Trophoblast cell (in vitro differentiated cells and primary cell): ENCODE measurements around the gene TSPEAR.

ENCODE experiments used
- DNase-seq, 2 donors: peaks; one replicate each; pipeline ENCODE4 v3.0.0-alpha.2; 2016
- H2AFZ ChIP-seq: 2 replicates; pipeline ENCODE4 v1.6.1; 2013; ENCODE audit warnings: low read length, moderate library complexity, mild to moderate bottlenecking; ENCODE audit not compliant: insufficient read depth, poor library complexity
- H2AK5ac ChIP-seq: 2 replicates; pipeline ENCODE4 v1.6.1; 2013; ENCODE audit warnings: mild to moderate bottlenecking, low read length
- H2BK120ac ChIP-seq: 2 replicates; pipeline ENCODE4 v1.6.1; 2013; ENCODE audit warnings: low read length, mild to moderate bottlenecking, moderate library complexity; ENCODE audit not compliant: insufficient read depth, poor library complexity
- H2BK12ac ChIP-seq: 2 replicates; pipeline ENCODE4 v1.6.1; 2013; ENCODE audit warnings: mild to moderate bottlenecking, low read length, moderate library complexity
- H2BK5ac ChIP-seq: 2 replicates; pipeline ENCODE4 v1.6.1; 2013; ENCODE audit warnings: low read length, low read depth, moderate library complexity, mild to moderate bottlenecking; ENCODE audit not compliant: poor library complexity
- H3K14ac ChIP-seq: 2 replicates; pipeline ENCODE4 v1.6.1; 2013; ENCODE audit warnings: mild to moderate bottlenecking, low read length
- H3K18ac ChIP-seq: 2 replicates; pipeline ENCODE4 v1.6.1; 2013; ENCODE audit warnings: mild to moderate bottlenecking, low read length
- H3K23ac ChIP-seq: 2 replicates; pipeline ENCODE4 v1.6.1; 2013; ENCODE audit warnings: low read length
- H3K27ac ChIP-seq: 2 replicates; pipeline ENCODE4 v1.5.1; 2013; ENCODE audit warnings: low read depth, mild to moderate bottlenecking, inconsistent platforms, low read length, moderate library complexity
- H3K27me3 ChIP-seq: 2 replicates; pipeline ENCODE4 v1.6.1; 2013; ENCODE audit warnings: inconsistent platforms, mild to moderate bottlenecking, low read length, moderate library complexity; ENCODE audit not compliant: insufficient read depth
- H3K36me3 ChIP-seq, 2 experiments: 1 replicate in 1 of 2; 2 replicates in 1 of 2; pipeline ENCODE4 v1.6.1; 2013; ENCODE audit warnings: low read length in 2 of 2, mild to moderate bottlenecking in 2 of 2, moderate library complexity in 1 of 2; ENCODE audit not compliant: insufficient read depth in 2 of 2, control insufficient read depth in 1 of 2
- H3K4ac ChIP-seq: 2 replicates; pipeline ENCODE4 v1.6.1; 2013; ENCODE audit warnings: low read depth, mild to moderate bottlenecking, low read length, moderate library complexity
- H3K4me1 ChIP-seq, 2 experiments: 1 replicate in 1 of 2; 2 replicates in 1 of 2; pipeline ENCODE4 v1.6.1; 2013; ENCODE audit warnings: low read length in 2 of 2, mild to moderate bottlenecking in 2 of 2, moderate library complexity in 1 of 2; ENCODE audit not compliant: insufficient read depth in 2 of 2, control insufficient read depth in 1 of 2
- H3K4me2 ChIP-seq: 2 replicates; pipeline ENCODE4 v1.6.1; 2013; ENCODE audit warnings: inconsistent platforms, mild to moderate bottlenecking, low read length, moderate library complexity
- H3K4me3 ChIP-seq: 2 replicates; pipeline ENCODE4 v1.5.1; 2013; ENCODE audit warnings: mild to moderate bottlenecking, low read depth, low read length, inconsistent platforms
- H3K79me1 ChIP-seq: one replicate; pipeline ENCODE4 v1.6.1; 2013; ENCODE audit warnings: low read length
- H3K79me2 ChIP-seq: 2 replicates; pipeline ENCODE4 v1.6.1; 2013; ENCODE audit warnings: low read length, mild to moderate bottlenecking; ENCODE audit not compliant: control insufficient read depth, insufficient read depth, poor library complexity
- H3K9ac ChIP-seq: 2 replicates; pipeline ENCODE4 v1.6.1; 2013; ENCODE audit warnings: mild to moderate bottlenecking, low read length
- H3K9me3 ChIP-seq: 2 replicates; pipeline ENCODE4 v1.6.1; 2013; ENCODE audit warnings: low read depth, mild to moderate bottlenecking, control low read depth, inconsistent platforms, low read length; ENCODE audit not compliant: insufficient read depth
- H4K12ac ChIP-seq: 2 replicates; pipeline ENCODE4 v1.6.1; 2013; ENCODE audit warnings: low read depth, mild to moderate bottlenecking, low read length, moderate library complexity
- H4K8ac ChIP-seq: 2 replicates; pipeline ENCODE4 v1.6.1; 2013; ENCODE audit warnings: low read depth, mild to moderate bottlenecking, low read length, moderate library complexity
- H4K91ac ChIP-seq: one replicate; pipeline ENCODE4 v1.6.1; 2013; ENCODE audit warnings: low read depth, mild to moderate bottlenecking, low read length, moderate library complexity
- WGBS: extraction: QIAGEN DNeasy Blood & Tissue Kit; methylation state at CpG from one replicate; pipeline ENCODE4 v1.1.7; 2013; ENCODE audit warnings: missing lambda C conversion rate; ENCODE audit not compliant: insufficient read length, insufficient coverage; ENCODE audit errors: extremely low coverage; 5-methylcytosine and 5-hydroxymethylcytosine counted together

TSPEAR gene

DNA sequence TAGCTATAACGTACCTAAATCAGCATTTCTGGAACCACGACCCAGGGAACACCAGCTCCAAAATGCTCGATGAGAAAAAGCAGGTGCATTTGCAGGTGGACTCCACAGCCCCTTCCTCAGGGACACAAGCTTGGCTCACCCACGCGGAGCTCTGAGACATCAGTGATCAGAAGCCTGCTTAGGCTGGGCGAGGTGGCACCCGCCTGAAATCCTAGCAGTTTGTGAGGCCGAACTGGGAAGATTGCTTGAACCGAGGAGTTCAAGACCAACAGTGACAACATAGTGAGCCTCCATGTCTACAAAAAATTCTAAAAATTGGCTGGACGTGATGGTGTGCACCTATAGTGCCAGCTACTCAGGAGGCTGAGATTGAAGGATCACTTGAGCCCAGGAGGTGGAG lies 2.5 kb upstream of the TSPEAR start:
- Histone ChIP-seq H3K9me3 (peaks cover 3% of the 10 kb centered on the region), H3K18ac (no peak overlapping the region), H3K9ac (no peak overlapping the region), H3K36me3 (no peaks in the 10 kb centered on the region), H3K4me3 (no peak overlapping the region), H2AFZ (no peak overlapping the region), H3K4me1 (peaks cover 0 to 7% of the 10 kb centered on the region in 2 experiments), H3K4ac (no peak overlapping the region), H2AK5ac (no peak overlapping the region), H3K27ac (no peak overlapping the region), H4K8ac (no peak overlapping the region), H4K91ac (no peak overlapping the region), H3K79me1 (no peaks in the 10 kb centered on the region), H4K12ac (no peak overlapping the region), H2BK5ac (no peak overlapping the region), H3K27me3 (peaks cover 43% of the 10 kb centered on the region), H3K23ac (no peak overlapping the region), H3K4me2 (no peak overlapping the region), H2BK12ac (no peak overlapping the region), H3K14ac (no peak overlapping the region), H3K79me2 (no peaks in the 10 kb centered on the region), H2BK120ac (no peak overlapping the region)
- no CpG with 5 or more reads among the region's 10 CpGs for WGBS
- no peak for DNase-seq

DNA sequence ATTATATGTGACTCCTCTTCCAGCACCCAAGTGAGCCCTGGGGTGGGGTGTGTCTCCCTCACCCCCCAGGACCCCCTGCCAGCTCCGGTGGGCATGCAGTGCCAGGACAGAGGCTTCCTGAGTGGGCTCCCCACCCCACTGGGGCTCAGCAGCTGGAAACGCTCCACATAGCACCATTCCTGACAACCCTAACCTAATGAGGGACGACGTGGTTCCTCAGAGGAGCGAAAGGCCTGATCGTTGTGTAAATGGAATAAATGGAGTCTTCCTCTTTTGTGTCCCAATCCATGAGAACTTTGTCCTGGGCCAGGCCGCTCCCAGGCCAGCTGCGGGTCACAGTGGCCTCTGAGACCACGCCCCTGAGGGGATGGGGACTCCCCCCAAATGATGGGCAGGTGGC lies 1.8 kb upstream of the TSPEAR start:
- Histone ChIP-seq H3K4me2 (no peak overlapping the region), H2BK120ac (no peak overlapping the region), H3K18ac (no peak overlapping the region), H3K4me3 (no peak overlapping the region), H2BK5ac (no peak overlapping the region), H3K79me1 (no peaks in the 10 kb centered on the region), H3K4ac (no peak overlapping the region), H3K23ac (no peak overlapping the region), H2AFZ (no peak overlapping the region), H3K27me3 (peaks cover 50% of the 10 kb centered on the region), H4K8ac (no peak overlapping the region), H3K27ac (no peak overlapping the region), H3K9ac (no peak overlapping the region), H2AK5ac (no peak overlapping the region), H3K36me3 (no peaks in the 10 kb centered on the region), H3K79me2 (no peaks in the 10 kb centered on the region), H2BK12ac (no peak overlapping the region), H4K12ac (no peak overlapping the region), H3K9me3 (peaks cover 4% of the 10 kb centered on the region), H4K91ac (no peak overlapping the region), H3K4me1 (peaks cover 0 to 7% of the 10 kb centered on the region in 2 experiments), H3K14ac (no peak overlapping the region)
- WGBS: no CpG with 5 or more reads among the region's 9 CpGs
- DNase-seq: no peak

DNA sequence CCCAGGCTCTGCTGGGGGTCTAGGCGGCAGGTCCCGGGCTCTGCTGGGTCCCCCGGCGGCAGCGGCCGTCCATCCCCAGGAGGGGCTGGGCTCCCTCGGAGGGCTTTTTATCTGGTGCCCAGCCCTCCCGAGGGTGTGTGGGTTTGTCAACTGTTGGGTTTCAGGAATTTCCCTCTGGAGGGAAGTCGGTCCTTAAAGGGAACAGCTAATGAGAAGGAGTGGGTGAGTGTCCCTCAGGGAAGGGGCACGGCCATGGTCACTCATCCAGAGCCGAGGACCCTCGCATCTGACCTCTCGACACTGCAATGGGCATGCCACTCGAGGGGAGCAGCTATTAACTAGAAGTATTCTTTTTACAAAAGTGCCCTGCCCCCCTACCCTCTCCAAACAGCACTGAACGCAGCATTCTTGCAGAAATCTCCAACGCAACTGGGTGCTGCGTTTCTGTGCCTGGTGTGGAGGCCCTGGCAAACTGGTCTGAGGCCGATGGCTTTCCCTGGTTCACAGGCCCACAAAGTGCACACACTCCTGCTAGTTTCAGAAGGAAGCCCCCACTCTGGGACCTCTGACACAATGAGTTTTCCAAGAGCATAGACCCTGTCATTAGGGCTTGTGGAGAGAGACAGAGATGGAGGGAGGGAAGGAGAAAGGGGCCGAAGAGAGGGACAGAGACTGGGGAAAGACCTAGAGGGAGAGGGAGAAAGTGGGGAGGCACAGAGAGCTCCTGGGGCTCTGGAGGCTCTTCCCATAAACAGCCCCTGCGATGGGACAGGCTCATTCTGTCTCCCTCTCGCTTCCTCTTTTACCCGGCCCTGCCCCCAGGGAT lies 1.0 kb upstream of the TSPEAR start:
- Histone ChIP-seq H3K4ac (no peak overlapping the region), H3K36me3 (no peaks in the 10 kb centered on the region), H2BK5ac (no peak overlapping the region), H3K9me3 (peaks cover 4% of the 10 kb centered on the region), H4K12ac (no peak overlapping the region), H2BK12ac (no peak overlapping the region), H3K4me1 (peaks cover 0 to 7% of the 10 kb centered on the region in 2 experiments), H3K9ac (no peak overlapping the region), H4K8ac (no peak overlapping the region), H2AK5ac (no peak overlapping the region), H3K27me3 (peaks cover 57% of the 10 kb centered on the region), H3K79me2 (no peaks in the 10 kb centered on the region), H3K18ac (no peak overlapping the region), H3K4me3 (no peak overlapping the region), H2AFZ (no peak overlapping the region), H3K27ac (no peak overlapping the region), H4K91ac (no peak overlapping the region), H3K14ac (no peak overlapping the region), H3K4me2 (no peak overlapping the region), H2BK120ac (no peak overlapping the region), H3K79me1 (no peaks in the 10 kb centered on the region), H3K23ac (no peak overlapping the region)
- no CpG with 5 or more reads among the region's 22 CpGs for WGBS
- no peak for DNase-seq

GRCh38 chr21:44710756-44711326 lies 531 bp downstream of the TSPEAR start:
- Histone ChIP-seq H3K9me3 (peaks cover 10% of the 10 kb centered on the region), H2BK12ac (no peak overlapping the region), H3K9ac (no peak overlapping the region), H3K79me1 (no peaks in the 10 kb centered on the region), H3K36me3 (no peaks in the 10 kb centered on the region), H3K14ac (no peak overlapping the region), H2BK5ac (no peak overlapping the region), H3K23ac (no peak overlapping the region), H4K91ac (no peak overlapping the region), H3K4me2 (no peak overlapping the region), H3K4ac (no peak overlapping the region), H4K12ac (no peak overlapping the region), H3K79me2 (no peaks in the 10 kb centered on the region), H3K27ac (no peak overlapping the region), H2AFZ (no peak overlapping the region), H3K4me1 (peaks cover 0 to 7% of the 10 kb centered on the region in 2 experiments), H3K27me3 (peaks cover 72% of the 10 kb centered on the region), H4K8ac (no peak overlapping the region), H3K4me3 (no peak overlapping the region), H2AK5ac (no peak overlapping the region), H3K18ac (no peak overlapping the region), H2BK120ac (no peak overlapping the region)
- peak in 1 of 2 donors; percentile 6 for DNase-seq
- no CpG with 5 or more reads among the region's 20 CpGs for WGBS
